A673 (cell line): ENCODE measurements around the gene ACY1.

Experiments
- CTCF ChIP-seq: fragments of 300-800, 200-600 bp; sonication (generic); conservative IDR thresholded peaks from 2 replicates; pipeline ENCODE4 v1.5.1; 2017; ENCODE audit warnings: low read depth, mild to moderate bottlenecking, antibody characterized with exemption, low read length, moderate library complexity, mixed read lengths
- EZH2 ChIP-seq: fragments of 200-600 bp; sonication (generic); IDR thresholded peaks from 2 replicates; pipeline ENCODE4 v1.6.1; 2017; ENCODE audit warnings: borderline replicate concordance, low read depth, mild to moderate bottlenecking, mixed read lengths, antibody characterized with exemption, low read length; ENCODE audit not compliant: poor library complexity, severe bottlenecking

GRCh38 chr3:52032702-52033408 is 49.5 kb downstream of the ACY1 start:
- TF ChIP-seq CTCF (no peak), EZH2 (no peak)
